Prostate gland (tissue), 2 donors: Measurements from ENCODE around the gene ZNF106.

Source experiments
- CTCF ChIP-seq, 4 experiments: fragments of 200-600 bp in 2 of 4; fragments of 450-650 bp in 2 of 4; sonication (generic) in 2 of 4; IDR thresholded peaks; 1 replicate in 3 of 4; 2 replicates in 1 of 4; pipeline ENCODE4 v1.5.1; 2016 to 2019; ENCODE audit warnings: antibody characterized with exemption in 4 of 4, mild to moderate bottlenecking in 2 of 4, moderate library complexity in 2 of 4
- POLR2A ChIP-seq: fragments of 450-650 bp; IDR thresholded peaks from one replicate; pipeline ENCODE4 v1.6.1; 2016; ENCODE audit warnings: antibody characterized with exemption, mild to moderate bottlenecking
- POLR2AphosphoS5 ChIP-seq: sonication (generic); formaldehyde crosslinking; IDR thresholded peaks from one replicate; pipeline ENCODE4 v1.6.1; 2017; ENCODE audit warnings: antibody characterized with exemption

- TF ChIP-seq CTCF (IDR thresholded peaks at IDR 0.05), result no peak
- TF ChIP-seq POLR2A, result no peak
- no peak for TF ChIP-seq POLR2AphosphoS5
Observed at GRCh38 chr15:42411884-42412283, 79.1 kb downstream of the ZNF106 start.
